Fibroblast of gingiva (primary cell): ENCODE data around the gene ISOC2.
"Not testable (repeated sequence)": the region's sequence is repeated elsewhere in the genome, so short reads cannot be mapped to it uniquely, and the experiment has no call there.

Source experiments
- DNase-seq: peaks from one replicate; pipeline ENCODE4 v3.0.0-alpha.2; 2011; ENCODE audit warnings: low read depth

ISOC2 gene

GRCh38 chr19:55461259-55461973, at the start of gene ISOC2:
TSS of gene ISOC2 (minus strand) at chr19:55461642. CDS start at chr19:55456486, 5,156 bp downstream.
- DNase-seq = peak; percentile 100

GRCh38 chr19:55508120-55508519, 46.7 kb upstream of the ISOC2 start:
- DNase-seq = no peak

- no peak for DNase-seq
These were observed 43.5 kb upstream of the ISOC2 start for GRCh38 chr19:55504981-55505380.

GRCh38 chr19:55504252-55504603, 42.8 kb upstream of the ISOC2 start:
- DNase-seq = no peak

GRCh38 chr19:55503502-55504251, 42.2 kb upstream of the ISOC2 start:
- DNase-seq = peak; percentile 83

GRCh38 chr19:55503157-55503501, 41.7 kb upstream of the ISOC2 start:
- DNase-seq = no peak

GRCh38 chr19:55502197-55502952, 40.9 kb upstream of the ISOC2 start:
- no peak for DNase-seq

GRCh38 chr19:55500368-55500952, 39.0 kb upstream of the ISOC2 start:
- no peak for DNase-seq

- no peak for DNase-seq
These were observed 36.9 kb upstream of the ISOC2 start for GRCh38 chr19:55498246-55498840.

- DNase-seq = no peak
These were observed 36.3 kb upstream of the ISOC2 start for GRCh38 chr19:55497763-55498162.

- DNase-seq = not testable (repeated sequence)
These were observed 35.4 kb upstream of the ISOC2 start for GRCh38 chr19:55496820-55497219.

GRCh38 chr19:55495646-55496349, 34.4 kb upstream of the ISOC2 start:
- no peak for DNase-seq

GRCh38 chr19:55494172-55494761, 32.8 kb upstream of the ISOC2 start:
- DNase-seq = peak; percentile 87

GRCh38 chr19:55493645-55494171, 32.3 kb upstream of the ISOC2 start:
- DNase-seq = peak; percentile 53

GRCh38 chr19:55493052-55493644, 31.7 kb upstream of the ISOC2 start:
- peak; percentile 43 for DNase-seq

GRCh38 chr19:55492362-55492944, 31.0 kb upstream of the ISOC2 start:
- DNase-seq = no peak

- DNase-seq = peak; percentile 44
These were observed 30.3 kb upstream of the ISOC2 start for GRCh38 chr19:55491546-55492360.

GRCh38 chr19:55490478-55491432, 29.3 kb upstream of the ISOC2 start:
- DNase-seq = no peak
